HT-29 (cell line): Measurements from ENCODE around the gene GBX1. TPM values are rescaled to one million over a fixed set of nuclear protein-coding genes. Genes with fewer than 3 reads are reported as not detected.

Experiments used
- DNase-seq: peaks from one replicate; pipeline ENCODE4 v3.0.0-alpha.2; 2015; ENCODE audit warnings: low spot score
- total RNA-seq: library from RNA; depleted of rRNA; stranded (reverse); fragments of >200 nt; shearing (Covaris generic); gene quantifications from 2 replicates; pipeline ENCODE4 v1.2.3, GENCODE V29; 2014; rRNA removed

The GBX1 gene
- total RNA-seq, 1 experiment from 2014 or later, result not detected

DNA sequence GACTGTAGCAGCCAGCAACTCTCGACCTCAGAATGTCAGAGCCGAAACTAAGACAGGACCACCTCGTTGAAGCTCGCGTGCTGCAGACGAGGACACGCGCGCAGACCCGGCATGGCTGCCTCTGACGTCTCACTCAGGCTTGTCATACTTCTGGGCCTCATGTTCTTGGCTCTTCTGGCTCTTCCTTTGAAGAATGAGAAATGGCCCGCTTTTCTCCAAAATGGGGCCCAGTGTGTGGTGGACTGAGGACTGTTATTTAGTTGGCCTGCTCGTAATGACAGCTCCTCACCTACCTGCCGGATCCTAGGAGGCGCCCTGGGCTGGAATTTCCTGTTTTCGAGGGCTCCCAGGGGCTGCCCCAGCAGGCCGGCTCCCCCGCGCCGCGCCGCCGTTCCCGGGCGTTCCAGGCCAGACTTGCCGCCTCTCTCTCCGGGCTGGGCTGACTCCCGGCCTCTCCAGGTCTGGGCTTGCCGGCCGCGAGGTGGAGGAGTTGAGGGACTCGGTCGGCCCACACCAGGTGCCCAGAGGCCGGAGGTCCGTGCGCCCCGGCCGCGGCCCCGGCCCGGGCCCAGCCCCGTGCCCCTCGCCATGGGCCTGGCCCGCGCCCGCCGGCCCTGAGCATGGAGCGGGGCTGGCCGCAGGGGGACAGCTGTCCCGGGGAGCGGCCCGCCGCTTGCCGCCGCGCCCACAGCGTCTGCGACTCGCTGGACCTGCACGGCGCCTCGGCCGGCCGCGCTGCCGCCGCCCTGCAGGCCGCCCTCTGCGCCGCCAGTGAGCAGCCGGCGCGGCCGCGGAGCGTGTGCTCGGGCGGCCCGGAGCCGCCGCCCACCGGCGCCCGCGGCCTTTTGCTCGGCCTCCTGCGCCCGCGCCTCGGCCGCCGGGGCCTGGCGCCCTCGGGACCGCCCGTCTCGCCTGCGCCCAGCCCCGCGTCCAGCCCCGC is 53.1 kb downstream of the GBX1 start:
- peak; percentile 66 for DNase-seq

DNA sequence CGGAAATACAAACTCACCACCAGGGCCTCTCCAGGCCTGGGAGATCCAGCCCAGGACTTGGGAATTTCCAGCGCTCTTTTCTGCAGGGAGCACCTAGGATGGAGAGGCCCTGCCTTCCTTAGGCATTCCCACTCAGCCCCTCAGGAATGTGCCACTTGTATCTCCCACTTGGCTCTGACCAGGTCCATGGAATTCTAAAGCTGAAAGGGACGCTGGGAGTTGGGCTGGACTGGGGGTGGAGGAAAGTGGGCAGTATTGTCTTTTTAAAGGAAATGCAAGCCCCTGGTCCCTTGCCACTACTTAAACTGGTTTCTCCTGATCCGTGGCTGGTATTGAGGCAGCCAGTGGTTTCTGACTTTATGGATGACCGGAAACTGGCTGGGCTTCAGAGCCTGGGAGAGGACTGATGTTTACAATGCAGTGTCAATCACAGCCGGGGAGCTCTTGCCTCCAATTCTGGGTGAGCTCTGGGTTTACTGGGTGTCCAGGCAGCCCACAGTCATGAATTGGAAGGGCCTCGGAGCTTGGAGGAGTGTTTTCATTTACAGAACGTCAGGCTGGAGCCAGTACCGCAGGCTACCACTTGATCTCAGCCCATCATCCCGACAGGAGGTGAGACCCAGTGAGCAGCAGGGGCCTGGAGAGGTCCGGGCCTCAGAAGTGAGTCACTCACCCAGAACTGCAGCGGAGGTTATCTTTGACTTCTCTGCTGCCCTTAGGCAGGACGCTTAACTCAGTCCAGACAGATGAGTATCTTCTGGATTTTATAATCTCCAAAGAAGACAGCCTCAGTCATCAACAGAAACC is 53.9 kb downstream of the GBX1 start:
- DNase-seq, result peak; percentile 80

DNA sequence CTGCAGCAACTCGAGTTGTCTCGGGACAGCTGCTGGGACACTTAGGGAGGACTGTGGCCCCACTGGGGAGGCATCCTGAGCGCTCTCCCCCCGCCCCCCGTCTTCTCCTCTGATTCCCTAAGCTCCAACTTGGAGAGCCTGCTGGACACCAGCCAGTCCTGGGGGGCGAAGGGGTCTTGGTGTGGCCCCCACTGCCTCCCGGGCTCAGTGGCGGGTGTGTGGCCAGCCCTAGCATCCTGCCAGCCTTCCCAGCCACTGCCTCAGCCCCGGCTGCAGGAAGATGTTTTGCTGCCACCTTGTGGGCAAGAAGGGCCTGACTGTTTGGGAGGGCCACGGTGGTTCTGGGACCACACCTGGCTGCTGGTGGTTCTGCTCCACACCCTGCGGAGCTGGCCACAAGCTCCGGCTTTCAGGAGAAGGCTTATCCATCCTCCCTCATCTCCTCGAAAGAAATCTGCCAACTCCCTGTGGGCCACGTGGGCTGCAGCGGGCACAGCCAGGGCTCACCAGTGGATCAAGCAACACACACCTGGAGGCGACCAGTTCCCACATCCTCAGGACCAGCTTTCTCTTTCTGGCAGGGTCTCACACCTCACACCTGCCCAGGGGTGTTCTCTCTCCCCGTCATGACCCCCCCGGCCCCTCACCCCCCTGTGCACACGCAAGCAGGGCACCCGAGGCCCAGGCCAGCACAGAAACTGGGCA is 56.4 kb downstream of the GBX1 start:
- DNase-seq, result peak; percentile 92

DNA sequence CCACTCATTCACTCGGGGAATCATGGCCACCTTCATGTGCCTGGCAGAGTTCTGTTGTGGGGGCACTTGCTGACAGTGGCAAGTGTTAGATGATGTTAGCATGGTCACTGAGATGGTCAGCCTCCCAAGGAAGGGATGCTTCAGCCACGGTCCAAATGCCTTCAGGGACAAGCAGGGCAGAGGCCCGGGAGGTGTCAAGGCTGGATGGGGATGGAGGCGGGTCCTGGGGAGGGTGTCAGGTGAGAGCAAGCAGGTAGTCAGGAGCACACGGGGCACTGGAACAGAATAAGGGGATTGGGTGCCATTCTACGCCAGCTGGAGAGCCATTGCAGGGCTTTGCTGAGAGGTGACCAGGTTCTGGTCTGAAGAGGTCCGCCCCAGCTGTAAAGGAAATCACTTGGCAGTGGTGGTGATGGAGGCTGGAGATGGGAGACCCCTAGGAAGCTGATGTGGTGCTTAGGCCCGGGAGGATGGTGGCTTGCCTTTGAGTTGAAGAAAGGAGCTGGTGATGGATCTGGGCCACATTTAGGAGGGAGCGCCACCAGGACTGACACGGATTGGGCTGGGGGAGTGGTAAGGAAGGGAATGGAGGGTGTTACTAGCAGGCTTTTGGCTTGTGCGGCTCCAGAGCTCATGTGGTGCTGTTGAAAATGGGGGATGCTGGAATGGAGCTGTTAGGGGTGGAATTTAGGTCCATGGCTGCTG is 57.1 kb downstream of the GBX1 start:
- no peak for DNase-seq

- DNase-seq, result no peak
These were observed 58.1 kb downstream of the GBX1 start for GRCh38 chr7:151109094-151110048.

- no peak for DNase-seq
These were observed 59.6 kb downstream of the GBX1 start for GRCh38 chr7:151107882-151108281.

DNA sequence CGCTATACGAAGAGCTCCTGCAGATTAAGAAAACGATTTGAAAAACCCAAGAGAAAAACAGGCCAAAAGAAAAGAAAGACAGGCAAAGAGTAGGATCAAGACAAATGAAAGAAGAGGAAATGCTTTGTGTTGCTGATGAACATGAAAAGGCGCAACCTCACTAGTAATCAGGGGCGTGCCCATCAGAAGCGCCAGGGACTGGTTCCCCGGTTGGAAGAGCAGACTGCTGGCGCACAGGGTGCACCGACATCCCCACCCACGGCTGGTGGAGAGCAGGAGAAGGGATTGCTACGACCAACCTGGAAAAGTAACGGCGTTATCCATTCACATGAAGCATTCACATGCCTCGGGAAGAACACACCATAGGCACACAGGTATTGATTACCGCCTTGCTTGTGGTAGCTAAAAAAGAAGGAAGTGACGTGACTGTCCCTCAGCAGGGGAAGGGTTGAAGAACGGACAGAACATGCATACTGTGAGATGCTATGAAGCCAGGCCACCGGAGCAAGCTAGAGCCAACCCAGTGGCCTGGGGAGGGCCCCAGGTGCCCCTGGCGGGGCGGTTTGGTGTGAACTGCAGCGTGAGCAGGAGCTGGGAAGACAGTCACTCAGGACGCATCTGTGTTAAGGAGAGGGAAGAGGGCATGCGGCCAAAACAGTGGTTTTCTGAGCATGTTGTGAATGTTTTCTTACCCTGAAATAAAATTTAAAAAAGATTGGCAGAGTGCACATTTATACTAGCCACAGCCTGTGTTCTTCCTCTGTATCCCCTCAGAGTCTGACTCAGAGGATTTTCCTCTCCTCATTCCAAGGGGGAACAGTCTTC is 62.9 kb downstream of the GBX1 start:
- DNase-seq, result no peak

DNA sequence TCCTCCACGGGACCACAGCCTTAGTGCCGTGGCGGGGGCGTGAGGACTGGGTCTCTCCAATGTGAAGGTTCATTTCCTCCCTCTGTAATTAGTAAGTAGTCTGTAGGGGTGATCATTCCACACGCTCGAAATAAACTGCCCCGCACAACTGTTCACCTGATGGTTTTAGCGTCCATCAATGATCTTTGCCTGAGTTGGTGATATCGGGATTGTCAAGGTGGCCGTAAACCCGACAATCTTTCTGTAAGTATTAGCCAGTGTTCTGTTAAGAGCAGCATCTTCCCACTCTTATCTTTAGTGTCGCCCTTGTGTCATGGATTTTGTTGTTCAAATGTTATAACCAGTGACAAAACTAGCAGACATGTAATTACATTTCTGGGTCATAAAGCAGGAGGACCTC is 63.5 kb downstream of the GBX1 start:
- no peak for DNase-seq

DNA sequence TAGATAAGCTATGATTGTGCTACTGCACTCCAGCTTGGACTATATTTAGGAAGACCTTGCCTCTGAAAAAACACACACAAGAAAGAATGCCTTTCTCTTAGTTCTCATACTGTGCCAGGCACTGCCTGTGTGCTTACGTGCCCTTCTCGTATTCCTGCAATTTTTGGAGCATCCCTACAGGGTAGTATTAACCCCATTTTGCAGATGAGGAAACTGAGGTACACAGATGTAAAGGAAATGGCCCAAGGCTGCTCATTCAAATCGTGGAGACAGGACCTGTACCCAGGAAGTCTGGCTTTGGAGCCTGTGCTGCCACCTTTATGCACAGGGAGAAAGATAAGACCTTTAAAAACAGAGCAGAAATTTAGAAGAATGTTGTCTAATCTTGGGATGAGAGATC is 64.5 kb downstream of the GBX1 start:
- DNase-seq, result no peak

- DNase-seq, result no peak
These were observed 65.7 kb downstream of the GBX1 start for GRCh38 chr7:151101621-151102396.

- no peak for DNase-seq
These were observed 66.6 kb downstream of the GBX1 start for GRCh38 chr7:151100921-151101320.

DNA sequence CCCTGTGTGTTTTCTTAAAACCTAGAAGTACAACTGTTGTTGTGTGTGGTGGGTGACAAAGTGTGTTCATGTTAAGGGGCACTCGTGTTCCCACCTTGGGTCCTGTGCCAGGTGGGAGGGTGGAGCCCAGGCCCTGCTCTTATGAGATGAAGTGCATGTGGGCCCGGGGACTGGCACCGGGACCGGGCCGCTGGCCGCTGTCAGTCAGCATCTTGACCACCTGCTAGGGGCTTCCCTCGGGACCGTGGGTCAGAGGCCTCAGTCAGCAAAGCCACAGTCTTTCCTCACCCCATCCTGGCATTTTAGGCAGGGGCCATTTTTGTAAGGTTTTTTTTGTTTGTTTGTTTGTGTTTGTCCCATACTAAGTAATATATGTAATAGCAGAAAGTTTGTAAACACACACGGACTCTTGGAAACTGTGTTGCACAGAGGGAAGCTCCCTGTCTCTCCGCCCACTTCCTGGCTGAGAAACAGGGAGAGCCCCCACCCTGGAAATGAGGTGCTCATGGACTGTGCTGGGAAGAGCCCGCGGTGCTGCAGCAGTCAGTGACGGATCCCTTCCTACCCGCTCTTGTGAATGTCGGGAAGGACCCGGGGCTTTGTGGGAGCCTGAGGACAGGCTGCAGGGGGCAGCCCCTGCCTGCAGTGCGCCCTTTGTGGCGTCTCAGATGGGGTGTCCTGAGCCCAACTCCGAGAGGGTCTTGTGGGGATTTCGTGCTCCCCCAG is 67.8 kb downstream of the GBX1 start:
- DNase-seq, result no peak

Other genes starting within 250 kb of the GBX1 start
- 2.2 and 2.8 TPM in 2 replicates for gene KCNH2, start 189.4 kb downstream of the GBX1 start, total RNA-seq
- 6.7 and 13.0 TPM in 2 replicates for gene NOS3, start 176.7 kb downstream of the GBX1 start, total RNA-seq
- 0.47 and 1.0 TPM in 2 replicates for gene ATG9B, start 143.2 kb downstream of the GBX1 start, total RNA-seq
- 81.6 and 97.8 TPM in 2 replicates for gene ABCB8, start 139.2 kb downstream of the GBX1 start, total RNA-seq
- gene ASIC3, start 119.2 kb downstream of the GBX1 start, total RNA-seq, result 1.5 and 2.2 TPM in 2 replicates
- 43.6 and 62.6 TPM in 2 replicates for gene CDK5, start 109.8 kb downstream of the GBX1 start, total RNA-seq
- gene SLC4A2, start 108.1 kb downstream of the GBX1 start, total RNA-seq, result 851 and 1,005 TPM in 2 replicates
- gene FASTK, start 86.9 kb downstream of the GBX1 start, total RNA-seq, result 265 and 300 TPM in 2 replicates
- gene TMUB1, start 84.2 kb downstream of the GBX1 start, total RNA-seq, result 258 and 264 TPM in 2 replicates
- gene AGAP3, start 81.2 kb downstream of the GBX1 start, total RNA-seq, result 140 and 162 TPM in 2 replicates
- gene ASB10, start 19.6 kb upstream of the GBX1 start, total RNA-seq, result not detected in 2 replicates
- gene H2BK1, start 42.8 kb upstream of the GBX1 start, total RNA-seq, result not detected in 2 replicates
- gene ABCF2, start 59.5 kb upstream of the GBX1 start, total RNA-seq, result 80.2 and 82.5 TPM in 2 replicates
- 72.5 and 87.7 TPM in 2 replicates for gene CHPF2, start 64.8 kb upstream of the GBX1 start, total RNA-seq
- gene SMARCD3, start 81.0 kb upstream of the GBX1 start, total RNA-seq, result 1.1 and 1.3 TPM in 2 replicates
- 34.3 and 39.5 TPM in 2 replicates for gene NUB1, start 174.1 kb upstream of the GBX1 start, total RNA-seq
- 1.8 and 2.0 TPM in 2 replicates for gene WDR86, start 242.3 kb upstream of the GBX1 start, total RNA-seq